GM12878 (cell line): ENCODE results near the gene HOXC9.

Source experiments
- EP300 ChIP-seq, 2 experiments: fragments of 150-350 bp in 1 of 2; IDR thresholded peaks; 2 replicates each; pipeline ENCODE4 v1.6.1; 2011 to 2012; ENCODE audit warnings: low read depth in 2 of 2, low read length in 2 of 2, borderline replicate concordance in 1 of 2, improper control_type of control experiment in 1 of 2, inconsistent platforms in 1 of 2; ENCODE audit not compliant: control insufficient read depth in 1 of 2
- IRF3 ChIP-seq: fragments of 450-650 bp; IDR thresholded peaks from 2 replicates; pipeline ENCODE4 v1.6.1; 2014; ENCODE audit warnings: mild to moderate bottlenecking
- MXI1 ChIP-seq: fragments of 150-350 bp; IDR thresholded peaks from 2 replicates; pipeline ENCODE4 v1.6.1; 2011; ENCODE audit warnings: low read depth, mild to moderate bottlenecking, inconsistent platforms, low read length, improper control_type of control experiment
- POLR2AphosphoS5 ChIP-seq: IDR thresholded peaks from 2 replicates; pipeline ENCODE4 v1.6.1; 2011; ENCODE audit warnings: mild to moderate bottlenecking, low read length, inconsistent platforms
- SMAD1 ChIP-seq: fragments of 450-650 bp; IDR thresholded peaks from 2 replicates; pipeline ENCODE4 v1.6.1; 2018; ENCODE audit warnings: mild to moderate bottlenecking, low read depth; ENCODE audit not compliant: partially characterized antibody
- SRF ChIP-seq, 2 experiments: IDR thresholded peaks; 2 replicates each; pipeline ENCODE4 v1.6.1; 2011; ENCODE audit warnings: low read depth in 2 of 2, low read length in 2 of 2, mild to moderate bottlenecking in 1 of 2, moderate library complexity in 1 of 2
- YBX1 ChIP-seq: fragments of 450-650 bp; IDR thresholded peaks from 2 replicates; pipeline ENCODE4 v1.6.1; 2016; ENCODE audit warnings: antibody characterized with exemption
- ZNF274 ChIP-seq: IDR thresholded peaks from one replicate; pipeline ENCODE4 v1.8.0; 2011; ENCODE audit not compliant: insufficient read length, insufficient read depth
- ZNF384 ChIP-seq: IDR thresholded peaks from 2 replicates; pipeline ENCODE4 v1.6.1; 2012; ENCODE audit warnings: low read depth, mild to moderate bottlenecking, low read length, improper control_type of control experiment, borderline replicate concordance
- TF ChIP-seq, protein P1 (sequence below): IDR thresholded peaks from 2 replicates; pipeline ENCODE4 v1.6.1; 2012; ENCODE audit warnings: low read depth, low read length, improper control_type of control experiment
- TF ChIP-seq, protein P2 (sequence below), 3 experiments: IDR thresholded peaks in 2 of 3; conservative IDR thresholded peaks in 1 of 3; 2 replicates each; pipeline ENCODE4 v1.5.1; 2011; ENCODE audit warnings: low read depth in 3 of 3, low read length in 3 of 3, mild to moderate bottlenecking in 3 of 3, control low read depth in 2 of 3, moderate library complexity in 2 of 3, inconsistent platforms in 1 of 3, mixed read lengths in 1 of 3; ENCODE audit not compliant: control insufficient read depth in 2 of 3, insufficient read depth in 1 of 3; ENCODE audit errors: extremely low read depth in 1 of 3
- TF ChIP-seq, protein P3 (sequence below): fragments of 450-650 bp; IDR thresholded peaks from 2 replicates; pipeline ENCODE4 v1.6.1; 2017; ENCODE audit warnings: mild to moderate bottlenecking

DNA sequence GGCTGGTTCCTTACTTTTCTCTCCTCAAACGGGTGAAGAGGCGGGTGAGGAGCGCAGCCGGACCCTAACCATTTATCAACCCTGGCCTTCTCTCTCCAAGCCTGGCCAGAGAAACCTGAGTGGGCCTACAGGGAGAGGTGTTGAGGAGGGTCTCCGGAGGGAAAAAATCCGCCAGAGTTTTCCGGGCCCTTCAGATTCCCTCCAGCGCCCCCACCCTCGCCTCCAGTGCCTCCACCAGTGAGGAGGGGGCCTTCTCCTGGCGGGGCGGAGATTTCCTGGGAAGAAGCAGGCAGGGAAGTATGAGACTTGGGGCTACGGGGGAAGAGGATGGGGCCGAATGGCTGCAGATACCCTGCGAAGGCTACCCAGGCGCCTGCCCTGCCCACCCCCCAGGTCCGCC, 31.5 kb downstream of the HOXC9 start:
- no peak for TF ChIP-seq SMAD1
- no peak for TF ChIP-seq ZNF274
- no peak for TF ChIP-seq YBX1
- TF ChIP-seq, protein P1, sequence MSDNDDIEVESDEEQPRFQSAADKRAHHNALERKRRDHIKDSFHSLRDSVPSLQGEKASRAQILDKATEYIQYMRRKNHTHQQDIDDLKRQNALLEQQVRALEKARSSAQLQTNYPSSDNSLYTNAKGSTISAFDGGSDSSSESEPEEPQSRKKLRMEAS: no peak
- TF ChIP-seq, protein P2, sequence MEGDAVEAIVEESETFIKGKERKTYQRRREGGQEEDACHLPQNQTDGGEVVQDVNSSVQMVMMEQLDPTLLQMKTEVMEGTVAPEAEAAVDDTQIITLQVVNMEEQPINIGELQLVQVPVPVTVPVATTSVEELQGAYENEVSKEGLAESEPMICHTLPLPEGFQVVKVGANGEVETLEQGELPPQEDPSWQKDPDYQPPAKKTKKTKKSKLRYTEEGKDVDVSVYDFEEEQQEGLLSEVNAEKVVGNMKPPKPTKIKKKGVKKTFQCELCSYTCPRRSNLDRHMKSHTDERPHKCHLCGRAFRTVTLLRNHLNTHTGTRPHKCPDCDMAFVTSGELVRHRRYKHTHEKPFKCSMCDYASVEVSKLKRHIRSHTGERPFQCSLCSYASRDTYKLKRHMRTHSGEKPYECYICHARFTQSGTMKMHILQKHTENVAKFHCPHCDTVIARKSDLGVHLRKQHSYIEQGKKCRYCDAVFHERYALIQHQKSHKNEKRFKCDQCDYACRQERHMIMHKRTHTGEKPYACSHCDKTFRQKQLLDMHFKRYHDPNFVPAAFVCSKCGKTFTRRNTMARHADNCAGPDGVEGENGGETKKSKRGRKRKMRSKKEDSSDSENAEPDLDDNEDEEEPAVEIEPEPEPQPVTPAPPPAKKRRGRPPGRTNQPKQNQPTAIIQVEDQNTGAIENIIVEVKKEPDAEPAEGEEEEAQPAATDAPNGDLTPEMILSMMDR (IDR thresholded peaks at IDR 0.05 in 2 of 3, conservative IDR thresholded peaks at IDR 0.05 in 1 of 3; ENCODE audit: control insufficient read depth in 2 of 3, extremely low read depth in 1 of 3, insufficient read depth in 1 of 3, low read depth in 3 of 3, low read length in 3 of 3): no peak
- TF ChIP-seq SRF (IDR thresholded peaks at IDR 0.05; ENCODE audit: low read depth in 2 of 2, low read length in 2 of 2): no peak
- no peak for TF ChIP-seq IRF3
- TF ChIP-seq POLR2AphosphoS5: no peak
- no peak for TF ChIP-seq EP300 (IDR thresholded peaks at IDR 0.05; ENCODE audit: borderline replicate concordance in 1 of 2, control insufficient read depth in 1 of 2, low read depth in 2 of 2, low read length in 2 of 2)
- TF ChIP-seq ZNF384: no peak
- TF ChIP-seq MXI1: no peak
- TF ChIP-seq, protein P3, sequence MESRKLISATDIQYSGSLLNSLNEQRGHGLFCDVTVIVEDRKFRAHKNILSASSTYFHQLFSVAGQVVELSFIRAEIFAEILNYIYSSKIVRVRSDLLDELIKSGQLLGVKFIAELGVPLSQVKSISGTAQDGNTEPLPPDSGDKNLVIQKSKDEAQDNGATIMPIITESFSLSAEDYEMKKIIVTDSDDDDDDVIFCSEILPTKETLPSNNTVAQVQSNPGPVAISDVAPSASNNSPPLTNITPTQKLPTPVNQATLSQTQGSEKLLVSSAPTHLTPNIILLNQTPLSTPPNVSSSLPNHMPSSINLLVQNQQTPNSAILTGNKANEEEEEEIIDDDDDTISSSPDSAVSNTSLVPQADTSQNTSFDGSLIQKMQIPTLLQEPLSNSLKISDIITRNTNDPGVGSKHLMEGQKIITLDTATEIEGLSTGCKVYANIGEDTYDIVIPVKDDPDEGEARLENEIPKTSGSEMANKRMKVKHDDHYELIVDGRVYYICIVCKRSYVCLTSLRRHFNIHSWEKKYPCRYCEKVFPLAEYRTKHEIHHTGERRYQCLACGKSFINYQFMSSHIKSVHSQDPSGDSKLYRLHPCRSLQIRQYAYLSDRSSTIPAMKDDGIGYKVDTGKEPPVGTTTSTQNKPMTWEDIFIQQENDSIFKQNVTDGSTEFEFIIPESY: no peak
